Measurements from ENCODE around the gene NLGN4Y. TPM values are rescaled to one million over a fixed set of nuclear protein-coding genes. Genes with fewer than 3 reads are reported as not detected.

NLGN4Y gene
- total and polyA plus RNA-seq, 2 of the 13 experiments (the other 11 are each of a cell fraction or from before 2014, with no cell fraction given), result 6.0 to 16.5 TPM

- TF ChIP-seq TCF7 (IDR thresholded peaks at IDR 0.05; ENCODE audit: low read depth) (peak; percentile 54; the same call in 1 of the 2 replicates), NR2F1 (CRISPR knock-in tag; IDR thresholded peaks at IDR 0.05) (0 out of 4 replicates have a peak, but pooled peaks of 1 of the 2 experiments have one; percentile 23), SP140L (CRISPR knock-in tag; IDR thresholded peaks at IDR 0.05; ENCODE audit: borderline replicate concordance) (no peak), TFDP1 (CRISPR knock-in tag; IDR thresholded peaks at IDR 0.05; ENCODE audit: borderline replicate concordance) (no peak), HMG20A (CRISPR knock-in tag; IDR thresholded peaks at IDR 0.05; ENCODE audit: borderline replicate concordance) (0 out of 2 replicates have a peak, but pooled peaks have one; percentile 53), ZNF704 (CRISPR knock-in tag; IDR thresholded peaks at IDR 0.05; ENCODE audit: borderline replicate concordance) (no peak), ZNF510 (CRISPR knock-in tag; IDR thresholded peaks at IDR 0.05; ENCODE audit: low read depth) (no peak), SNAI1 (CRISPR knock-in tag; IDR thresholded peaks at IDR 0.05; ENCODE audit: borderline replicate concordance) (no peak), EP300 (IDR thresholded peaks at IDR 0.05; ENCODE audit: low read depth in 2 of 2, low read length in 2 of 2) (no peak), EP300 (CRISPR knock-in tag; IDR thresholded peaks at IDR 0.05; ENCODE audit: borderline replicate concordance) (peak; percentile 70; the same call in 1 of the 2 replicates), CAMTA2 (CRISPR knock-in tag; IDR thresholded peaks at IDR 0.05; ENCODE audit: borderline replicate concordance) (no peak), ZBTB46 (CRISPR knock-in tag; IDR thresholded peaks at IDR 0.05; ENCODE audit: borderline replicate concordance) (no peak), IKZF4 (CRISPR knock-in tag; IDR thresholded peaks at IDR 0.05; ENCODE audit: borderline replicate concordance, low read depth, not compliant biosample characterization) (no peak), RBM22 (optimal IDR thresholded peaks at IDR 0.05; ENCODE audit: low read length) (no peak), TARDBP (CRISPR knock-in tag; IDR thresholded peaks at IDR 0.05) (no peak), ELF4 (CRISPR knock-in tag; IDR thresholded peaks at IDR 0.05; ENCODE audit: borderline replicate concordance) (no peak), ZNF567 (CRISPR knock-in tag; IDR thresholded peaks at IDR 0.05; ENCODE audit: borderline replicate concordance) (no peak), GRHL1 (CRISPR knock-in tag; conservative IDR thresholded peaks at IDR 0.05) (no peak), ARHGAP35 (CRISPR knock-in tag; IDR thresholded peaks at IDR 0.05; ENCODE audit: borderline replicate concordance) (no peak), ZNF383 (CRISPR knock-in tag; IDR thresholded peaks at IDR 0.05; ENCODE audit: borderline replicate concordance) (no peak), PRDM4 (CRISPR knock-in tag; IDR thresholded peaks at IDR 0.05; ENCODE audit: borderline replicate concordance) (no peak)
Measured at GRCh38 chrY:14628208-14628607, 103.9 kb downstream of the NLGN4Y start (continued).

Measured in HepG2 (cell line).